Measurements from ENCODE around the gene ZNF654.

- TF ChIP-seq EZH2phosphoT487 (IDR thresholded peaks at IDR 0.05; ENCODE audit: insufficient read depth, low read depth), result no peak
- no peak for TF ChIP-seq EZH2 (IDR thresholded peaks at IDR 0.05; ENCODE audit: insufficient read depth, poor library complexity, severe bottlenecking)
Observed at GRCh38 chr3:88010810-88011209, 48.2 kb upstream of the ZNF654 start.

Measured in GM23248 (cell line).